T-helper 2 cell treated with Interferon-gamma antibody and Interleukin-4, amounts not matched to agents 5 μg/mL and 100 μg/mL, for 36 hours (primary cell): ENCODE data around the gene KIF2C.
"Not testable (repeated sequence)": the region's sequence is repeated elsewhere in the genome, so short reads cannot be mapped to it uniquely, and the experiment has no call there.

Experiments used
- DNase-seq: peaks from one replicate; pipeline ENCODE4 v3.0.0; 2021; ENCODE audit warnings: low spot score
- H3K27ac Mint-ChIP-seq: one replicate; pipeline ENCODE4 v1.8.0; 2021; ENCODE audit warnings: mild to moderate bottlenecking, mixed read lengths
- H3K27me3 Mint-ChIP-seq: one replicate; pipeline ENCODE4 v1.8.0; 2021; ENCODE audit warnings: low read depth, mixed read lengths
- H3K36me3 Mint-ChIP-seq: one replicate; pipeline ENCODE4 v1.8.0; 2021; ENCODE audit warnings: low read depth, mixed read lengths
- H3K4me1 Mint-ChIP-seq: one replicate; pipeline ENCODE4 v1.8.0; 2021; ENCODE audit warnings: low read depth, mixed read lengths
- H3K4me3 Mint-ChIP-seq: one replicate; pipeline ENCODE4 v1.8.0; 2022; ENCODE audit warnings: mild to moderate bottlenecking, moderate library complexity, mixed read lengths
- H3K9me3 Mint-ChIP-seq: one replicate; pipeline ENCODE4 v1.8.0; 2021; ENCODE audit warnings: mixed read lengths

The KIF2C gene

DNA sequence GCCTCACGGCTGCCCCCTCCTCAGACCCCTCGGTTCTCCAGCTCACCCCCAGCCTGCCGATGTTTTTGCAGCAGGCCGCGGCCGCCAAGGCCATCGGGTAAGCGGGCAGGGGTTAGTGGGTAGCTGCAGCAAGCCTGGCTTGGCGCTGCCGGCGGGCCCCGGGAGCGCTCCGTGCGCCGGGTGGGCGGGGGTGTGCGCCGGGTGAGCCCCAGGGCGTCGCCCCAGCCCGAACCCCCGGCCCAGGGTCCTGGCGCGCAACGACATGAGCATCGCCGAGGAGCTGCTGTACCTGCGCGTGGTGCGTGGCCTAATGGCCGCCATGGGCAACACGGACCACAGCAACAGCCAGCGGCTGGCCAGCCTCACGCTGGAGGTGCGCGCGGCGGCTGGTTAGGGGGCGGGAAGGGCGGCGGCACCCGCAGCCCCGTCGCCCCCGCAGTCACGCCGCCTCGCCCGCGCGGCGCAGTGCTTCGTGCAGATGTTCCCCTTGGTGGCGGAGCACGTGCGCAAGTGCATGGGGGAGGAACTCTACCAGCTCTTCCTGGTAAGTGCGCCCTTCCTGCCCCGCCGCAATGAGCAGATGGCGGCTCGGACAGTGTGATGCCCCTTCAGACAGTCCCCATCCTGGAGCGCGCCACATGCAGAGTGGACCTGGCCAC is 15.2 kb upstream of the KIF2C start:
- H3K27ac Mint-ChIP-seq = peak overlapping the region; percentile 95
- H3K4me1 Mint-ChIP-seq = peaks cover 52% of the 10 kb centered on the region
- DNase-seq = no peak
- no peaks in the 10 kb centered on the region for H3K27me3 Mint-ChIP-seq
- H3K9me3 Mint-ChIP-seq = no peaks in the 10 kb centered on the region
- H3K4me3 Mint-ChIP-seq = peak overlapping the region; percentile 85
- peaks cover 13% of the 10 kb centered on the region for H3K36me3 Mint-ChIP-seq

DNA sequence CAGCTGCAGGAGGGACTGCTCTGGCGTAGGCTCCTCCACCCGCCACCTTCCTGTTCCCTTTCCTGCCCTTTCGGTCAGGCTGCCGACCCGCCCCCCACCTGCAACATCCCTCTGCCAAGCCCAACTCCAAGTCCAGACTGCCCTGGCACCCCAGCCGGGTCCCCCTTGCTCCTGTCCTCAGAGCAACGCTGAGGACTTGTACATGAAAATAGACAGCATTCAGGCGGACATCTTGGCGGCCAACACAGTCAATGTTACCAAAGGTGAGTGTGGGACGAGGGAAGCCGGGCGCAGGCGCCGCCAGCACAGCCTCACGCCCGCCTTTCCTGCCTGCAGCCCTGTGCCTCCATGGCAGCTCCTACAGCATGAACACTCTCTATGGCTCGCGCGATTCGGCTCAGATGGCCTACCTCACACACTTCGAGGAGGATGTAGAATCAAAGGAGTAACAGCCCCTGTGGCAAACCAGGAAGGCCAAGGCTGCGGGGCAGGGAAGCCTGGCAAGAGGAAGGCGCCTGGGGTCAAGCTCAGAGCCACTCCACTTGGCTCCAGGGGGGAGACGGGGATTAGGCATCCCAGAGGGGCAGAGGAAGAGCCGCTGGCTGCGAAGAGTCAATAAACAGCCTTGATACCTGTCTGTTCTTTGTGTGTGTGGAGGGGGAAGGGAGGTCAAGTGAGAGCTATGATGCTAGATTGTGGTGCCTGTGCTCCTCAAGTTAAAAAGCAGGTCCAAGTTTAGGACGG is 14.5 kb upstream of the KIF2C start:
- Mint-ChIP-seq H3K27ac (peak overlapping the region; percentile 86), H3K27me3 (no peaks in the 10 kb centered on the region), H3K4me3 (peak overlapping the region; percentile 83), H3K36me3 (peaks cover 13% of the 10 kb centered on the region), H3K4me1 (peaks cover 50% of the 10 kb centered on the region), H3K9me3 (no peaks in the 10 kb centered on the region)
- no peak for DNase-seq

DNA sequence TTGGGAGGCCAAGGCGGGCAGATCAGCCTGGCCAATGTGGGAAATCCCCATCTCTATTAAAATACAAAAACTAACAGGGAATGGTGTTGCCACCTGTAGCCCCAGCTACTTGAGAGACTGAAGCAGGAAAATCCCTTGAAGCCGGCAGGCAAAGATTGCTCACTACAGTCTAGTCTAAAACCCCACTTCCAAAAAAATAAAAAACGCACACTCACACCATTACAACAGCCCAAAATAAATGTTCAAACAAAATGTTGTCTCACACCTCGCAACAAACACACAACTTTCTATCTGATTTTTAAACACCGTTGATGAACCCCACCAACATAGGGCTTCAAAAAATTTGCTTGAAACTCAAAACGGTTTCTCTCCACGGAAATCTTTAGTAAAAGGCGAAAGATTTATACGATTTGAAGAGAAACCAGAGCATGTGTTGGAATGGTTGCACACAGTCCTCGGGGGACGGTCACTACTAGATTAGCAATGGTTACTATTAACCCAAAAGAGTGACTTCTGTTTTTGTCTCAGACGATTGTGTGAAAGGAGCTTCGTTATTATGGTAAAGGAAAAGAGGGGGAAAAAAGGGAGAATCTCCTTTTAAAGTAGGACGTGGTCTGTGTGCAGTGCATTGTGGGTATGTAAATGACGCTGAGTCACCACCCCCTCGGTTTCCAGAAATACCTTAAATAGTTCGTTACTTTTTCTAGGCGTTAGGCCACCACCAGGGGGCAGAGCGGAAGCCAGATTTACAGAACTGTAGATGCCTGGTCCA is 8.7 kb upstream of the KIF2C start, which contains the start of gene RNU5D-1:
Gene RNU5D-1 (minus strand): TSS at position 430 of the 772 bp plus-strand sequence.
- H3K9me3 Mint-ChIP-seq = no peaks in the 10 kb centered on the region
- DNase-seq = peak; percentile 89
- peak within 1 kb of the TSS; percentile 100 for H3K27ac Mint-ChIP-seq
- peaks cover 5% of the 10 kb centered on the region for H3K36me3 Mint-ChIP-seq
- H3K4me3 Mint-ChIP-seq = peak within 1 kb of the TSS; percentile 72
- H3K27me3 Mint-ChIP-seq = no peaks in the 10 kb centered on the region
- peaks cover 29% of the 10 kb centered on the region for H3K4me1 Mint-ChIP-seq

DNA sequence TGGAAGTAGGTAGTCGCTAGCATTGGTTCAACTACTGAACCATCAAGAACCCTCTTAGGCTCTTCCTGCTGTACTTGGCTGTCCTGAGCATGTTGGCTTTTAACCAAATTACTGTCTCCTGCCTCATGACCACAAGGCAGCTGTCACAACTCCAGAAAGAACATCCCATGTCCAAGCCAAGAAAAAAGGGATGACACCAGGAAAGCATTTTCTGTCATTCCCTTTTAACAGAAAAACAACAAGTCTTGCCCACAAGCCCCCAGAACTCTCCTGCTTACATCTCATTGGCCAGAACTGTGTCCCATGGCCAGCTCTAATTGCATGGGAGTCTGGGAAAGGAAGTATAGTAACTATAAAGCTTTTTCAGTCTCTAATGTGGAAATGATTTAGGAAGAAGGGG is 6.3 kb upstream of the KIF2C start:
- no peaks in the 10 kb centered on the region for H3K9me3 Mint-ChIP-seq
- no peaks in the 10 kb centered on the region for H3K27me3 Mint-ChIP-seq
- H3K4me1 Mint-ChIP-seq = peaks cover 20% of the 10 kb centered on the region
- no peak overlapping the region for H3K27ac Mint-ChIP-seq
- DNase-seq = no peak
- H3K4me3 Mint-ChIP-seq = no peak overlapping the region
- H3K36me3 Mint-ChIP-seq = no peaks in the 10 kb centered on the region

DNA sequence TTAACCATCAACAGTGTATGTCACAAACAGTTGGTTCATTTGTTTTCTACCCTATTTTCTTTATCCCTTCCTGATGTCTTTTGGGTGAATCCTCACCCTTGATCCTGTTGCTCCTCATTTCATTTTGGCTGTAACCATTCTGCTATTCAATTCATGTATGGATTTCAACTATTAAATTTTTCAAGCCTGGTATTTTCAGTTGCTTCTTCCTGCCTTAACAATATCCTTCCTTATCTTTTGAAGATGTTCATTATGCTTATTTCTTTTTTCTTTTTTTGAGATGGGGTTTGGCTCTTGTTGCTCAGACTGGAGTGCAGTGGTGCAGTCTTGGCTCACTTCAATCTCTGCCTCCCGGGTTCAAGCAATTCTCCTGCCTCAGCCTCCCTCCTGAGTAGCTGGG is 5.9 kb upstream of the KIF2C start:
- H3K27ac Mint-ChIP-seq = no peak overlapping the region
- H3K4me3 Mint-ChIP-seq = no peak overlapping the region
- no peaks in the 10 kb centered on the region for H3K9me3 Mint-ChIP-seq
- H3K27me3 Mint-ChIP-seq = no peaks in the 10 kb centered on the region
- DNase-seq = no peak
- no peaks in the 10 kb centered on the region for H3K36me3 Mint-ChIP-seq
- peaks cover 20% of the 10 kb centered on the region for H3K4me1 Mint-ChIP-seq

DNA sequence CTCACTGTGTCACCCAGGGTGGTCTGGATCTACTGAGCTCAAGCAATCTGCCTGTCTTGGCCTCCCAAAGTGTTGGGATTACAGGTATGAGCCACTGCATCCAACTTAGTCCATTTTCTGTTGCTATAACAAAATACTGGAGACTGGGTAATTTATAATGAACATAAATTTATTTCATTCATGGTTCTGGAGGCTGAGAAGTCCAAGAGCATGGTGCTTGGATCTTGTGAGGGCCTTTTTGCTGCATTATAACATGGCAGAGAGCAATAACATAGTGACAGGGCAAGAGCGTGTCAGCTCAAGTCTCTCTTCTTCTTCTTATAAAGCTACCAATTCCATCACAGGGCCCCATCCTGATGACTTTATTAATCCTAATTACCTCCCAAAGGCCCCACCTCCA is 3.6 kb upstream of the KIF2C start:
- no peak for DNase-seq
- H3K27ac Mint-ChIP-seq = no peak overlapping the region
- H3K36me3 Mint-ChIP-seq = peaks cover 5% of the 10 kb centered on the region
- no peaks in the 10 kb centered on the region for H3K9me3 Mint-ChIP-seq
- peaks cover 13% of the 10 kb centered on the region for H3K4me1 Mint-ChIP-seq
- no peaks in the 10 kb centered on the region for H3K27me3 Mint-ChIP-seq
- H3K4me3 Mint-ChIP-seq = no peak overlapping the region

DNA sequence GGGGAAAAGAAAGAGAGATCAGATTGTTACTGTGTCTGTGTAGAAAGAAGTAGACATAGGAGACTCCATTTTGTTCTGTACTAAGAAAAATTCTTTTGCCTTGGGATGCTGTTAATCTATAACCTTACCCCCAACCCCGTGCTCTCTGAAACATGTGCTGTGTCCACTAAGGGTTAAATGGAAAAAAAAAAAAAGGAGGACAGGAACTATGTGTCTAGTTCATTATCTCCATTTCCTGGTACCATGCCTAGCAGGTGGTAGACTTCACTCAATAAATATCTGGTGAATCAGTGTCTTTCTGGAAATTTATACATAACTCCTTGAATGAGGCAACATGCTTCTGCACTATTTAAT is 707 bp upstream of the KIF2C start:
- not testable (repeated sequence) for H3K9me3 Mint-ChIP-seq, H3K27me3 Mint-ChIP-seq, DNase-seq
- Mint-ChIP-seq H3K4me1 (peaks cover 17% of the 10 kb centered on the region), H3K27ac (peak overlapping the region; percentile 95), H3K36me3 (peaks cover 24% of the 10 kb centered on the region), H3K4me3 (peak overlapping the region; percentile 95)

DNA sequence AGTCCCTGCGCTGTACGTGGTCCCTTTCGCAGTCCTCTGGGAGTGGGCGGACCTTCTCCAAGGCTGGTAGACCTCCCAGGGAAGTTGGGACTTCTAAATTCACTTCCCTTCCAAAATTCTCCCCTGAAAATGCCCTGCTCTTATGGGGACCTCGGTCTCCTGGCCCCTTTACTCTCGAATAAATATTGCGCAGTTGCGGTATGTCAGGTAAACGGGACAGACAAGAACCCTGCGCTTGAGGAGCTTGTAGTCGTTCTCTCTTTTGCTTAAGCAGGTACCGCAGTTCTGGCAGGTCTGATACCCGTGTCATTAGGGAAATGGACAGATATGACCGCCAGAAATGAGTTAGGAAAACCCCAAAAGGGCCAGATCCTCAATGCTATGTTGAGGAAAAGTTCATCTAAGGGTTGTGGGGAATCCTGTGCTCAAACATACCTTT is 561 bp downstream of the KIF2C start:
- no peaks in the 10 kb centered on the region for H3K9me3 Mint-ChIP-seq
- peak overlapping the region; percentile 95 for H3K4me3 Mint-ChIP-seq
- DNase-seq = no peak
- H3K4me1 Mint-ChIP-seq = peaks cover 24% of the 10 kb centered on the region
- H3K27me3 Mint-ChIP-seq = no peaks in the 10 kb centered on the region
- H3K27ac Mint-ChIP-seq = peak overlapping the region; percentile 95
- peaks cover 32% of the 10 kb centered on the region for H3K36me3 Mint-ChIP-seq

DNA sequence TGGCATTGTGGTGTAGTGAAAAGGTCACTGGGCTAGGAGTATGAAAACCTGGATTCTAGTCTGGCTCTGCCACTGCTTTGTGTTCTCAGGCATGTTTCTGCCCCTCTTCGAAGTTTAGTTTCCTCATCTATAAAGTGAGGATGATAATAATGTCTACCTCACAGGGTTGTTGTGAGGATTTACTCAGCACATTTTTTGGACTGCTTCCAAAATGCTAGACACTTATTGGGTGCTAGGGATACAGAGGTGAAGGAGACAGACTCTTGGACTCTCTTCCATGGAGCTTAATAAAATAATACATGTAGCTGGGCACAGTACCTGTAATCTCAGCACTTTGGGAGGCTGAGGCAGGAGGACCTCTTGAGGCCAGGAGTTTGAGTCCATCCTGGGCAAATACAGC is 3.6 kb downstream of the KIF2C start:
- Mint-ChIP-seq H3K27ac (peak overlapping the region; percentile 35), H3K4me3 (peak overlapping the region; percentile 25)

DNA sequence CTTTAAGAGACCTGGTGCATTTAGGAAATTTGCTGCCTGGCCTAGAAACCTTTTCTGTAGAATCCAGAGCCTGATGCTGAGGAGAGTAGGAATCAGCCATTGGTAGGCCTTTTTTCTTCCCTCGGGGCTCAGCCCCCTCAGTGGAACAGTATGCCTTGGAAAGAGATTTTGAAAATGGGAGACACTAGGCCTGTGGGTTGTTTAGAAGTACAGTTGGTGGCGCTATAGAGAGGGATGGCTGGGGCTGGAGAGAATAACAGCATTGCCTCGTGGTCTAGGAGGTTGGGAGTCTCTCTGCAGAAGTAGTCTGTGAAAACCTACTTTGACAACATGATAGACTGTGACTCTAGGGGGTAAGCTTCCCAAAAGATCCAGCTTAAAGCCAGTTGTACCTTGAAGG is 8.2 kb downstream of the KIF2C start:
- Mint-ChIP-seq H3K4me1 (peaks cover 24% of the 10 kb centered on the region), H3K9me3 (no peaks in the 10 kb centered on the region), H3K27me3 (no peaks in the 10 kb centered on the region), H3K4me3 (no peak overlapping the region), H3K36me3 (peaks cover 57% of the 10 kb centered on the region), H3K27ac (peak overlapping the region; percentile 31)
- DNase-seq = no peak

More for the DNA sequence above, 3.6 kb downstream of the KIF2C start:
- Mint-ChIP-seq H3K27me3 (no peaks in the 10 kb centered on the region), H3K4me1 (peaks cover 32% of the 10 kb centered on the region), H3K36me3 (peaks cover 54% of the 10 kb centered on the region), H3K9me3 (no peaks in the 10 kb centered on the region)
- DNase-seq = no peak

DNA sequence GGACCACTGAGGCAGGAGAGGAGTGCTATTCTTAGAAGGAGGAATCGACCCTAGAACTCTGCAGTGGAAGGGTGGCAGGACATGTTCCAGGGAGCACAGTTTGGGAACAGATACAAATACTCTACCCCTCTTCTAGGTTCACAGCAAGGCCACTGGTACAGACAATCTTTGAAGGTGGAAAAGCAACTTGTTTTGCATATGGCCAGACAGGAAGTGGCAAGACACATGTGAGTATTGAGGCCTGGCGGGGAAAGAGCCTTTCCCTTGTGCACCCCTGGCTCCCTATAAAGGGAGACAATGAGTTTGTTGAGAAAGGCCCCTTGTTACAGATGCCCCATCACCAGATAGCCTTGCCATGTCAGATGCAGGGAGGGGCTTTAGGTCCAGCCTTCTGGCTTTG is 17.8 kb downstream of the KIF2C start:
- no peak overlapping the region for H3K4me3 Mint-ChIP-seq
- H3K27ac Mint-ChIP-seq = no peak overlapping the region
- no peaks in the 10 kb centered on the region for H3K9me3 Mint-ChIP-seq
- no peak for DNase-seq
- H3K36me3 Mint-ChIP-seq = peaks cover 70% of the 10 kb centered on the region
- H3K4me1 Mint-ChIP-seq = peaks cover 4% of the 10 kb centered on the region
- H3K27me3 Mint-ChIP-seq = no peaks in the 10 kb centered on the region

DNA sequence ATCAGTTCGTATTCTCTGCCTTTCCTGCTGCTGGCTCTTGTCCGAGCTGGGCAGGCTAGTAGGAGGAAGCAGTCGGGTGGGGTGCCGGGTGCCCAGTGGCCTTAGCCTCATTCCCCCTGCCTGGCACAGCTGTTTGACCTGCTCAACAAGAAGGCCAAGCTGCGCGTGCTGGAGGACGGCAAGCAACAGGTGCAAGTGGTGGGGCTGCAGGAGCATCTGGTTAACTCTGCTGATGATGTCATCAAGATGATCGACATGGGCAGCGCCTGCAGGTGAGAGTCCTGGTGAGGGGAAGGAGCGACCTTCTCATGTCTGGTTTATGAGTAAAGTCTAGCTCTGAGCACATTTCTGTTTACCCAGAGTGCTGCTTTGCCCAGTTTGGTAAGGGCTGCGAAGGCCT is 19.4 kb downstream of the KIF2C start:
- Mint-ChIP-seq H3K4me3 (no peak overlapping the region), H3K27ac (no peak overlapping the region), H3K36me3 (peaks cover 71% of the 10 kb centered on the region), H3K27me3 (no peaks in the 10 kb centered on the region), H3K9me3 (no peaks in the 10 kb centered on the region), H3K4me1 (peaks cover 4% of the 10 kb centered on the region)
- DNase-seq = no peak

DNA sequence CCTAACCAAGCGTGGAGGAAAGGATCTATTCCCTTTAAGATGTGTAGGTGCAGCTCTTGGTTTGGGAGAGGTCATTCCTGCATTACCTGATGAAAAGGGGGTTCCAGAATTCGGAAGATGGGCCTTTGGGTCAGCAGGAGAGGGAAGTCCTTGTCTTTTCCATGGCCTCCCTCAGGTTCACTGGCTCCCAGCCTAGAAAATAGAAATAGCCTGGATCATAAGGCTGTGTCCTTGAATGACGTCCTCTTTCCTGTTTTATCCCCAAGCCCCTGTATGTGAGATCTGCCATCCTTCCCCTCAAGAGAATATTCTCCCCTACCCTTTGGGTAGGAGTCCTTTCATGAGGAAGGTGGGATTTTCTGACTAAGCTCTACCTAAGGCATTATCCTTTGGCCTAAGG is 21.2 kb downstream of the KIF2C start:
- Mint-ChIP-seq H3K4me3 (no peak overlapping the region), H3K4me1 (peaks cover 4% of the 10 kb centered on the region), H3K9me3 (no peaks in the 10 kb centered on the region), H3K27ac (no peak overlapping the region), H3K36me3 (peaks cover 65% of the 10 kb centered on the region), H3K27me3 (no peaks in the 10 kb centered on the region)
- no peak for DNase-seq

DNA sequence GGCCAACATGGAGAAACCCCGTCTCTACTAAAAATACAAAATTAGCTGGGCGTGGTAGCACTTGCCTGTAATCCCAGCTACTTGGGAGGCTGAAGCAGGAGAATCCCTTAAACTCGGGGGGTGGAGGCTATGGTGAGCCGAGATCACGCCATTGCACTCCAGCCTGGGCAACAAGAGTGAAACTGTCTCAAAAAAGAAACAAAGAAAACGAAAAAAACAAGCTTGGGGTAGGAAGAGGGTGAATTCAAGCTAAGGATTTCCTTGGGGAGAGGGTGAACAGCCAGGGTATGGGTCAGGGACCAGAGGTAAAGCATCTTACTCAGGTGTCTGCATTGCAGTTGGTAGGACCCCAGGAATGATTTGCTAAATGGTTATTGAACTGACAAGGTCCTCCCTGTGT is 26.8 kb downstream of the KIF2C start:
- H3K4me3 Mint-ChIP-seq, H3K4me1 Mint-ChIP-seq, H3K27me3 Mint-ChIP-seq, H3K27ac Mint-ChIP-seq, DNase-seq, H3K9me3 Mint-ChIP-seq: not testable (repeated sequence)
- H3K36me3 Mint-ChIP-seq = peaks cover 36% of the 10 kb centered on the region
